Lower leg skin (tissue), 3 donors: ENCODE measurements around the gene EPHA6.

Experiments
- POLR2A ChIP-seq, 2 donors: fragments of 450-650 bp; IDR thresholded peaks; one replicate each; pipeline ENCODE4 v1.6.1; 2016 to 2017; ENCODE audit warnings: antibody characterized with exemption in 2 of 2, mild to moderate bottlenecking in 1 of 2, moderate library complexity in 1 of 2
- TF ChIP-seq, protein P1 (sequence below), 3 donors: fragments of 450-650 bp; IDR thresholded peaks; one replicate each; pipeline ENCODE4 v1.5.1; 2016; ENCODE audit warnings: antibody characterized with exemption in 3 of 3, mild to moderate bottlenecking in 3 of 3, moderate library complexity in 2 of 3

DNA sequence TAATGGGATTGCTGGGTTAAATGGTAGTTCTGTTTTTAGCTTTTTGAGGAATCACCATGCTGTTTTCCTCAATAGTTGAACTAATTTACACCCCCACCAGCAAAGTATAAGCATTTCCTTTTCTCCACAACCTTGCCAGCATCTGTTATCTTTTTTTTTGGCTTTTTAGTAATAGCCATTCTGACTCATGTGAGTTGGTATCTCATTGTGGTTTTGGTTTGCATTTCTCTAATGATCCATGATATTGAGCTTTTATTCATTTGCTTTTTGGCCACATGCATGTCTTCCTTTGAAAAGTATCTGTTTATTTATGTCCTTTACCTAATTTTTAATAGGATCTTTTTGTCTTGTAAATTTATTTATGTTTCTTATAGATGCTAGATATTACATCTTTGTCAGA, 288.2 kb downstream of the EPHA6 start:
- TF ChIP-seq, protein P1, sequence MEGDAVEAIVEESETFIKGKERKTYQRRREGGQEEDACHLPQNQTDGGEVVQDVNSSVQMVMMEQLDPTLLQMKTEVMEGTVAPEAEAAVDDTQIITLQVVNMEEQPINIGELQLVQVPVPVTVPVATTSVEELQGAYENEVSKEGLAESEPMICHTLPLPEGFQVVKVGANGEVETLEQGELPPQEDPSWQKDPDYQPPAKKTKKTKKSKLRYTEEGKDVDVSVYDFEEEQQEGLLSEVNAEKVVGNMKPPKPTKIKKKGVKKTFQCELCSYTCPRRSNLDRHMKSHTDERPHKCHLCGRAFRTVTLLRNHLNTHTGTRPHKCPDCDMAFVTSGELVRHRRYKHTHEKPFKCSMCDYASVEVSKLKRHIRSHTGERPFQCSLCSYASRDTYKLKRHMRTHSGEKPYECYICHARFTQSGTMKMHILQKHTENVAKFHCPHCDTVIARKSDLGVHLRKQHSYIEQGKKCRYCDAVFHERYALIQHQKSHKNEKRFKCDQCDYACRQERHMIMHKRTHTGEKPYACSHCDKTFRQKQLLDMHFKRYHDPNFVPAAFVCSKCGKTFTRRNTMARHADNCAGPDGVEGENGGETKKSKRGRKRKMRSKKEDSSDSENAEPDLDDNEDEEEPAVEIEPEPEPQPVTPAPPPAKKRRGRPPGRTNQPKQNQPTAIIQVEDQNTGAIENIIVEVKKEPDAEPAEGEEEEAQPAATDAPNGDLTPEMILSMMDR (IDR thresholded peaks at IDR 0.05): no peak
- TF ChIP-seq POLR2A (IDR thresholded peaks at IDR 0.05): no peak
